Measurements from ENCODE around the gene PLEKHA5.

DNA sequence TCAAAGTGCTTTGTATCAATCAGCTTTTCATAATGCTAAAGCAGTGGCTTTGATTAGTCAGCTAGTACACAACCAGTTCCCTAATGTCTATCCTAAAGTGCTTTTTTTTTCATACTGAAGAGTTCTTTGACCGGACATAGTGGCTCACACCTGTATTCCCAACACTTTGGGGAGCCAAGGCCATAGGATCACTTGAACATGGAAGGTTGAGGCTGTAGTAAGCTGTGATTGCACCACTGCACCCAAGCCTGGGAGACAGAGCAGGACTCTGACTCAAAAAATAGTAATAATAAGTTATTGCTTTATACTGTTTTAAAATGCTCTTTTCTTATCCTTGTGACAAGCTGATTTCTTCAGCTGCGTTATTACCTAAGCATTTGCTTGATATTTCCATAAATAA lies 155.1 kb downstream of the PLEKHA5 start:
- TF ChIP-seq, protein P1, sequence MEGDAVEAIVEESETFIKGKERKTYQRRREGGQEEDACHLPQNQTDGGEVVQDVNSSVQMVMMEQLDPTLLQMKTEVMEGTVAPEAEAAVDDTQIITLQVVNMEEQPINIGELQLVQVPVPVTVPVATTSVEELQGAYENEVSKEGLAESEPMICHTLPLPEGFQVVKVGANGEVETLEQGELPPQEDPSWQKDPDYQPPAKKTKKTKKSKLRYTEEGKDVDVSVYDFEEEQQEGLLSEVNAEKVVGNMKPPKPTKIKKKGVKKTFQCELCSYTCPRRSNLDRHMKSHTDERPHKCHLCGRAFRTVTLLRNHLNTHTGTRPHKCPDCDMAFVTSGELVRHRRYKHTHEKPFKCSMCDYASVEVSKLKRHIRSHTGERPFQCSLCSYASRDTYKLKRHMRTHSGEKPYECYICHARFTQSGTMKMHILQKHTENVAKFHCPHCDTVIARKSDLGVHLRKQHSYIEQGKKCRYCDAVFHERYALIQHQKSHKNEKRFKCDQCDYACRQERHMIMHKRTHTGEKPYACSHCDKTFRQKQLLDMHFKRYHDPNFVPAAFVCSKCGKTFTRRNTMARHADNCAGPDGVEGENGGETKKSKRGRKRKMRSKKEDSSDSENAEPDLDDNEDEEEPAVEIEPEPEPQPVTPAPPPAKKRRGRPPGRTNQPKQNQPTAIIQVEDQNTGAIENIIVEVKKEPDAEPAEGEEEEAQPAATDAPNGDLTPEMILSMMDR (IDR thresholded peaks at IDR 0.05; ENCODE audit: low read length): no peak
- TF ChIP-seq EZH2 (IDR thresholded peaks at IDR 0.05; ENCODE audit: borderline replicate concordance, low read length): no peak

All from OCI-LY1 (cell line).